Left ventricle myocardium inferior (tissue), 1 donor: ENCODE results near the gene ANKUB1. TPM values are rescaled to one million over a fixed set of nuclear protein-coding genes. Genes with fewer than 3 reads are reported as not detected.

Source experiments
- DNase-seq: peaks from one replicate; pipeline ENCODE4 v3.0.0-alpha.2; 2020
- H3K27ac ChIP-seq: fragments of 200-600 bp; replicated peaks from 2 replicates; pipeline ENCODE4 v1.8.0; 2021
- H3K27me3 ChIP-seq: fragments of 200-600 bp; 2 replicates; pipeline ENCODE4 v1.8.0; 2021; ENCODE audit warnings: low read depth
- H3K36me3 ChIP-seq: fragments of 200-600 bp; 2 replicates; pipeline ENCODE4 v1.8.0; 2021
- H3K4me1 ChIP-seq: fragments of 200-600 bp; 2 replicates; pipeline ENCODE4 v1.8.0; 2021
- H3K4me3 ChIP-seq: fragments of 200-600 bp; 2 replicates; pipeline ENCODE4 v1.8.0; 2021; ENCODE audit warnings: mild to moderate bottlenecking, moderate library complexity
- H3K9me3 ChIP-seq: fragments of 200-600 bp; replicated peaks from 2 replicates; pipeline ENCODE4 v1.8.0; 2021
- CTCF ChIP-seq: fragments of 200-600 bp; IDR thresholded peaks from 2 replicates; pipeline ENCODE4 v1.8.0; 2021; ENCODE audit warnings: antibody characterized with exemption, mild to moderate bottlenecking, borderline replicate concordance
- intact Hi-C: fragments of 100-400 bp; cut with micrococcal nuclease; formaldehyde crosslinking; loops from one replicate; pipeline ENCODE4 v1.11.0; 2022
- total RNA-seq: library from RNA; stranded (reverse); fragmentation: NEBNext Ultra II Directional; extraction: Animal tissue kit (Norgen Biotek cat#: 25700); gene quantifications from one replicate; pipeline ENCODE4 v1.2.1, GENCODE V29; 2021
- donor health status: DM: no; HTN: yes; CAD: no; lungs with severe emphysema.

ANKUB1 gene
- total RNA-seq, 1 donor from 2014 or later = not detected

DNA sequence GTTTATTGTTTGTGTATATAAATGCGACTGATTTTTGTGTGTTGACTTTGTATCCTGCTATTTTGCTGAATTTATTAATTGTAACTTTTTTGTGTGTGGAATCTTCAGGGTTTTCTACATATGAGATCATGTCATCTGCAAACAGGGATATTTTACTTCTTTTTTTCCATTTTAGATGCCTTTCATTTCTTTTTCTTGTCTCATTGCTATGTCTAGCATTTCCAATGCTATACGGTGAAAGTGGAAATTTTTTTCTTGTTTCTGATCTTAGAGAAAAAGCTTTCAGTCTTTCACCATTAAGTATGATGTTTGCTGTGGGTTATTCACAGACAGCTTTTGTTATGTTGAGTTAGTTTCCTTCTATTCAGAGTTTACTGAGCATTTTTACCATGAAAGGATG is 71.4 kb downstream of the ANKUB1 start:
- Histone ChIP-seq H3K9me3 (peaks cover 19% of the 10 kb centered on the region), H3K4me3 (no peak overlapping the region), H3K27ac (no peak overlapping the region), H3K4me1 (peaks cover 3% of the 10 kb centered on the region), H3K27me3 (no peaks in the 10 kb centered on the region), H3K36me3 (no peaks in the 10 kb centered on the region)
- DNase-seq = no peak
- TF ChIP-seq CTCF = no peak
- intact Hi-C loops = no loop called here

DNA sequence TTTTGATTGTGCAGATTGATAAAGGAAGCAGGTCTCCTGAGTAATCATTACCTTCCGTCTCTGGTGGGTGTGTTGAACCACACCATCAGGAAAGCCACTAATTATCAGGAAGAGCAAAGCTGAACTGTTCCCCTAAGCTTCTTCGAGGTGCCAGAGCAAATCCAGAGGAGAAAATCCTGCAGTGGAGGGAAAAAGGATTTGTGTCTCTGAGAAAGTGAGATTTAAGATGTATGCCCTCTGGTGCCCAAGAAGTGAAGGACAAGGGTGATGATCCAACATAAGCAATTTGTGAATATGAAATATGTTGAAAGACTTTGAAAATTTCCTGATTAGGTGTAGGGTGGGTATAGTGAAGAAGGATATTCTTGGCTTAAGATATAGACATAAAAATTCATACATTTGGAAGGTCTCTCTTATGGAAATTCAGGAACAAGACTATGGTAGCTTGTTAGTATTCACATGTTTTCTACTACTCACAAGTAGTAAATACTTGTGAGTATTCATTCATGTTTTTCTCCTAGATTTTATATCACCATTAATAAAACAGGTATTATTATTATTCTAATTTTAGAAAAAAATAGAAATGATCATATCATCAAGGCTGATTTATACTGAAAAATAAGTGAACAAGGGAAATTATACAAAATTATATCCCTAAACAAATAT is 74.8 kb downstream of the ANKUB1 start:
- peak overlapping the region; percentile 35 for H3K4me3 ChIP-seq
- peak; percentile 85 for TF ChIP-seq CTCF
- peaks cover 19% of the 10 kb centered on the region for H3K9me3 ChIP-seq
- intact Hi-C loops = loop anchor here (5.0 kb wide), 1 partner anchor 205 kb away; no protein-coding TSS in a partner anchor
- H3K27me3 ChIP-seq = no peaks in the 10 kb centered on the region
- H3K4me1 ChIP-seq = peaks cover 3% of the 10 kb centered on the region
- H3K27ac ChIP-seq = no peak overlapping the region
- H3K36me3 ChIP-seq = no peaks in the 10 kb centered on the region
- DNase-seq = no peak

DNA sequence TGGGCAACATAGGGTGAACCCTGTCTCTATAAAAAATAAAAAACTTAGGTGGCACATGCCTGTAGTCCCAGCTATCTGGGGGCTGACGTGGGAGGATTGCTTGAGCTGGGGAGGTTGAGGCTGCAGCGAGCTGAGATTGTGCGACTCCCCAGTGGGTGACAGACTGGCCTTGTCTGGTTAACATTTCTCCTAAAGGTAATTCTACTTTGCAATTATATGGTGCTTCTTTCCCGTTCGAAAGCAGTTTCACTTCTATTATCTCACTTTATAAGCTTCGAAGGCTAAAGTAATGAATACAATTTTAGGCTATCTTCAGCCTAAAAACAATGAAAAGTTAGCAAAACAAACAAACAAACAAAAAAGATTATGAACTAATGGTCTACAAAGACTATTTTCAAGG is 75.4 kb downstream of the ANKUB1 start:
- H3K36me3 ChIP-seq = no peaks in the 10 kb centered on the region
- no peak overlapping the region for H3K27ac ChIP-seq
- TF ChIP-seq CTCF = no peak
- H3K4me1 ChIP-seq = peaks cover 3% of the 10 kb centered on the region
- no peak for DNase-seq
- peak overlapping the region; percentile 35 for H3K4me3 ChIP-seq
- H3K27me3 ChIP-seq = no peaks in the 10 kb centered on the region
- peaks cover 19% of the 10 kb centered on the region for H3K9me3 ChIP-seq
- intact Hi-C loops = loop anchor here (5.0 kb wide), 1 partner anchor 205 kb away; no protein-coding TSS in a partner anchor

DNA sequence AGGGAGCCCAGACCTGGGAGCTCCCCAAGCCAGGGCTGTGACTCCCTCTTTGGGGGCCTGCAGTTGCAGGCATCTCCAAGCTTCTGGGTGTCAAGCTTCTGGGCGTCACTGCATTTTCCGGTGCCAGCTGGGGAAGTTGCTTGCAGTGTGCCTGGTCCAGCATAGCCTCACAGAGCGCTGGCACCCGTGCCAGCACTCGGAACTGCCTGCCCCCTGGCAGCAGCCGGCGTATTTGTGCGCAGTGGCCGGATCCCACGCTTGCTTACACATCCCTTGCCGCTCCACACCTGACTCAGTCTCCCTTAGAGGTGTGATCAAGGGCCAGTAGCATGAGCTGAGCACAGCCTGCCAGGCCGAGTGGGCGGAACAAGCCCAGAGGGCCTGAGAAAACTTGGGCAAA is 77.1 kb downstream of the ANKUB1 start:
- Histone ChIP-seq H3K4me3 (no peak overlapping the region), H3K9me3 (peaks cover 2% of the 10 kb centered on the region), H3K36me3 (no peaks in the 10 kb centered on the region), H3K4me1 (peaks cover 3% of the 10 kb centered on the region), H3K27ac (no peak overlapping the region), H3K27me3 (no peaks in the 10 kb centered on the region)
- DNase-seq = no peak
- TF ChIP-seq CTCF = no peak
- intact Hi-C loops = loop anchor here (5.0 kb wide), 1 partner anchor 203 kb away; no protein-coding TSS in a partner anchor

GRCh38 chr3:149713730-149714654 is 78.4 kb downstream of the ANKUB1 start:
- H3K36me3 ChIP-seq = no peaks in the 10 kb centered on the region
- H3K27me3 ChIP-seq = no peaks in the 10 kb centered on the region
- no peak overlapping the region for H3K4me3 ChIP-seq
- H3K4me1 ChIP-seq = peaks cover 3% of the 10 kb centered on the region
- TF ChIP-seq CTCF = no peak
- H3K27ac ChIP-seq = no peak overlapping the region
- intact Hi-C loops = no loop called here
- no peak for DNase-seq
- H3K9me3 ChIP-seq = no peaks in the 10 kb centered on the region

Other genes starting within 250 kb of the ANKUB1 start
- 39.1 TPM for gene WWTR1, start 134.5 kb downstream of the ANKUB1 start, total RNA-seq
- 18.4 TPM for gene COMMD2, start 40.1 kb downstream of the ANKUB1 start, total RNA-seq
- 47.7 TPM for gene RNF13, start 20.7 kb upstream of the ANKUB1 start, total RNA-seq
- gene PFN2, start 178.3 kb upstream of the ANKUB1 start, total RNA-seq = 40.8 TPM